Activated CD8-positive, alpha-beta memory T cell treated with anti-CD3 and anti-CD28 coated beads, Interleukin-2, amount 50 U/mL, for 48 hours (primary cell): ENCODE results near the gene ABHD3.
"Not testable (repeated sequence)": the region's sequence is repeated elsewhere in the genome, so short reads cannot be mapped to it uniquely, and the experiment has no call there.

Experiments
- DNase-seq: peaks from one replicate; pipeline ENCODE4 v3.0.0-alpha.2; 2020

The ABHD3 gene

GRCh38 chr18:21638822-21639221, 65.8 kb downstream of the ABHD3 start:
- no peak for DNase-seq

- no peak for DNase-seq
These were observed 67.8 kb downstream of the ABHD3 start for GRCh38 chr18:21636769-21637168.

- no peak for DNase-seq
These were observed 69.9 kb downstream of the ABHD3 start for GRCh38 chr18:21634588-21635199.

GRCh38 chr18:21632393-21632792, 72.2 kb downstream of the ABHD3 start:
- DNase-seq = no peak

- DNase-seq = no peak
These were observed 75.3 kb downstream of the ABHD3 start for GRCh38 chr18:21629089-21629832.

- DNase-seq = not testable (repeated sequence)
These were observed 82.9 kb downstream of the ABHD3 start for GRCh38 chr18:21621640-21622039.

- peak; percentile 95 for DNase-seq
These were observed 92.2 kb downstream of the ABHD3 start, which contains the start of gene SNRPD1 for GRCh38 chr18:21612125-21613039. Gene SNRPD1, plus strand, starts transcription at chr18:21612314. Its CDS starts 116 bp downstream, at chr18:21612430.

GRCh38 chr18:21611401-21612124, 93.0 kb downstream of the ABHD3 start:
- peak; percentile 50 for DNase-seq

GRCh38 chr18:21605213-21605612, 99.4 kb downstream of the ABHD3 start:
- no peak for DNase-seq

- DNase-seq = no peak
These were observed 99.9 kb downstream of the ABHD3 start for GRCh38 chr18:21604671-21605070.

- DNase-seq = peak; percentile 49
These were observed 102.3 kb downstream of the ABHD3 start for GRCh38 chr18:21602299-21602587.
